Hematopoietic multipotent progenitor cell treated with erythropoietin and hydrocortisone succinate and interleukin-3 and kit ligand, for 6 days (in vitro differentiated cells): ENCODE measurements around the gene ADAP1.
A peak's percentile ranks its signal among the peaks of the same experiment; 100 is the strongest.
"Not testable (repeated sequence)": the region's sequence is repeated elsewhere in the genome, so short reads cannot be mapped to it uniquely, and the experiment has no call there.

Experiments used
- DNase-seq: peaks from one replicate; pipeline ENCODE4 v3.0.0-alpha.2; 2015

Gene ADAP1

DNA sequence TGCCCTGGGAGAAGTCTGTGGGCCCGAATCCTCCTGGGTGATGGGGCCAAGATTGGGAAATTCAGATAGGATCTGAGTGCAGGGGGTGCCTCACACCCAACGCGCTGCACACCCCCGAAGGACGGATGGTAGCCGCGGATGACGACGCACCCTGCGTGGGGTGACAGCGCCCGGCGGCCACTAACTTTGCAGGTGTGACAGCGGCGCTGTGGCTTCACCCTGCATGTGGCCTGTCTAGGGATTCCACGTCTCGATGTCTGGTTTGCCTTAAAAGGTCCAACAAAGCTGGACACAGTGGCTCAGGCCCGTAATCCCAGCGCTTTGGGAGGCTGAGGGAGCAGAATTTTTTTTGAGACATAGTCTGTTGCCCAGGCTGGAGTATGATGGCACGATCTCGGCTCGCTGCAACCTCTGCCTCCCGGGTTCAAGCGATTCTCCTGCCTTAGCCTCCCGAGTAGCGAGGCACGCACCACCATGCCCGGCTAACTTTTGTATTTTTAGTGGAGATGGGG lies 18.6 kb downstream of the ADAP1 start:
- DNase-seq, result no peak

DNA sequence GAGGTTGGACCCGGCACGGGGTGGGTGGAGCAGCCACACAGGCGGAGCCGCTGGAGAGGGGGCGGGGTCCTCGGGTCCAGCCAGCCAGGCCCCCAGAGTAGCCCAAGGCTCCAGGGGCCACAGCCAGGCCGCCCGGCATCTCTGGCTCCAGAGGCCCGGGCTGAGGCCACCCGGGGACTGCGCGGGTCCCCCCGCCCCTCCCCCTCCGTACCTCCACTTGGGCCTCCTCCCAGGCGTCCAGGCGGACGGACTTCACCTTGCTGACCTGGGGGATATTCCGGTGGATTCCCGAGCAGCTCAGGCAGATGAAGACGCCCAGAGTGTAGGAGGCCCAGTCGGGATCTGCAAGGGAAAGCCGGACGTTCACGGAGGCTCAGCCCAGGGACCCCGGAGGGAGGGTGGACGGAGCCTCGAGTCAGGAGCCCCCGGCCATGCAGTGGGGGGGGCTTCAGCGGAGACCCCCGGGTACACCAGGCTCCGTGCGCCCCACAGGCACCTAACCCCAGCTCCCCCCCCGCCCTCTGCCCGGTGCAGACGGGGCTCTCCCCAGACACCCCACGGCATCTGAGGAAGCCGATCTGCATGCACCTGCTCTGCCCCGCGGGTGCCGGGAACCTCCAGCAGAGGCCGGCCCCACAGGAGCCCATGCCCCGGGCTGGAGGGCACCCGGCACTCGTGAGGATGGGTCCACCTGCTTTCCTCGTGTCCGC lies 19.2 kb downstream of the ADAP1 start:
- DNase-seq, result no peak

GRCh38 chr7:934469-935163 lies 19.9 kb downstream of the ADAP1 start:
- no peak for DNase-seq

- no peak for DNase-seq
Observed at GRCh38 chr7:932651-932975, 21.9 kb downstream of the ADAP1 start.

- DNase-seq, result no peak
Observed at GRCh38 chr7:931871-932650, 22.4 kb downstream of the ADAP1 start.

- no peak for DNase-seq
Observed at GRCh38 chr7:930975-931758, 23.3 kb downstream of the ADAP1 start.

DNA sequence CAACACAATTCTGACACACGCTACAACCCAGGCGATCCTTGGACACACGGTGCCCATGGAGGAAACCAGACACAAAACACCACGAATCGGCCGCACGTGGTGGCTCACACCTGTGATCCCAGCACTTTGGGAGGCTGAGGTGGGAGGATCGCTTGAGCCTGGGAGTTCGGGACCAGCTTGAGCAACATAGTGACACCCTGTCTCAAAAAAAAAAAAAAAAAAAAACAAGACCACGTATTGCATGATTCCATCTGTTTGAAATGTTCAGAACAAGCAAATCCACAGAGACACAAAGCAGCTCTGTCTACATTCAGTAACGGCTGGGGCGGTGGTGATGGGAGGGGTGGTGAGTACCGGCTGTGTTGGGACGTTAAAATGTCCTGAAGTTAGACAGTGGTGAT lies 25.2 kb downstream of the ADAP1 start:
- no peak for DNase-seq

DNA sequence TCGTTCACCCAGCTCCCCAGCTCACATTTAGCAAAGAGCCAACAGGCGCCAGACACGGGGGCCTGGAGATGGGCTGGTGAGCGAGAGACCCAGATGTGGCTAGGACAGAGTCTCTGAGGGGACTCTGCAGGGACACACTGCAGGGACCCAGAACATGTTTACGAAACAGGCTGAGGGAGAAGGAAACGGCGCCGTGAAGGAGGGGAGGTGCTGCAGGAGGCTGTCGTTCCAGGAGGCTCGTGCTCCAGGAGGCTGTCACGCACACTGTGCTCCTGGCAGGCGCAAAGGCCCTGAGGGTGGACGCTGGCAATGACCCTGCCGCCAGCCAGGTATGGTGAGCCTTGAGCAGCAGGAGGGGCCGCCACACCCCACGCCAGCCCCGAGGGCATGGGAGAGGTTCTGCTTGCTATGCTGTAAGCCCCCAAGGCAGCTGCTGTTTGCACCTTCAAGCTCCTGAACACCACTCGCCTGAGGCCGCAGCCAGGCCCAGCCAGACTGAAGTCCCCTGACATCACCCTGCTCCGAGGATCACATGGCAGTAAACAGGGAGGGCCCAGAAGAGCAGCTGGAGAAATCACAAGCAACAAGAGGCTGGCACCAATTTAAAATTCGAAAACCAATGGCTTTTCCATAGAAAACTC lies 27.3 kb downstream of the ADAP1 start:
- DNase-seq, result no peak

DNA sequence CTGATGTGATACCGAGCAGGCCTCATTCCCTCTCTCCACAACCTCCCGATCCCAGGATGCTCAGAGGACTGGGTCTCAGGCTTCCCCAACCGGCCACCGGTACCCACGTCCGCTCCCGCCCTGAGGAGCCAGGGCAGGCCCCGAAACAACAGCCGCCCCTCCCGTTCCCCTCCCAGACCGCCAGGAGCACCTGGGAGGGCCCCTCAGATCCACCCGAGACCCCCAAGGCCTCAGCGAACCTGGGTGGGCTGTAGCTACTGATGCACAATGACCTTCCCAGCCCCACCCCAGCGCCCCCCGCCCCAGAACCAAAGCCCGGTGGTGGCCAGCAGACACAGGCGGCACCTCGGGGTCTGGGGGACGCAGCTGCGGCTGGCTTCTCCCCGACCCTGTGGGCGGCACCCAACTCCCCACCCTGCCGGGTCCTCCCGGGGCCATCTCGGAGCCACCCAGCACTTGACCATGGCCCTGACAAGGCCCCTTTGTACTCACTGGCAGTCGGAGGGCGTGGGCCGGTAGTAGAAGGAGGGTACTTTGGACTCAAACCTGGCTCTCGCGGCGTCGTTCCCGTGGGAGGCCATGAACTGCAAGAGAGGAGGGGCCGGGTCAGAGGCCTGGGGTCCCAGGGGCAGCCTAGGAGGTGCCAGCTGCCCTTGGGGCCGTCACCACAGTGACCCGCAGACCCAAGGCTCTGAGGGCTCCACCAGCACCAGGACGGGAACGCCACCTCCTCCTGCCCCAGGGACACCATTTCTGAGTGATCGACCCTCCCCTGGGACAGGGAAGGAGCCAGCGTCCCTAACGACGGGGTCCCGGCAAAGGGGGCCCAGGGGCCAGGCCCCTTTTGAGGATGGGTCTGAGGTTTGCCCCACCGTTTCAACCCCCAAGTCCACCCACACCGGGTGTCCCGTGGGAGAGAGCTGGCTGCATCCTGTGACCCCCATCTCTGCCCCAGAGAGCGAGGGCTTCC lies 28.1 kb downstream of the ADAP1 start:
- no peak for DNase-seq

DNA sequence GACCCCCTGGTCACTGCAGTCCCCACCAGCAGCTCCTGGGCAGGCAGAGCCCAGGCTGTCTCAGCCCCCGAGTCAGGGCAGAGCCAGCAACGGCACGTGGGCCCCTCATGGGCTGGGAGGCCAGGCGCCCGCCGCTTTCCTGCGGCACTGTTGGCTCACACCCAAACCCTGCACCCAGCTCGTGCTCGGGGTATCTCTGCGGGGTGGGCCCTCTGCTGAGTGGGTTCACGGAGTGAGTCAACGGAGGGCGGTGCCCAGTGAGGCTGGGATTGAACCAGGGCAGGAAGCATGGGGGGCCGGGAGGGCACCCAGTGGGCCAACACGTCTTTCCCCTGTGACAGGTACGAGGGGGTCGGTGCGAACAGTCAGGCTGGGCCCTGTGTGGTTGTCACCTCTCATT lies 28.9 kb downstream of the ADAP1 start:
- peak; percentile 91 for DNase-seq

DNA sequence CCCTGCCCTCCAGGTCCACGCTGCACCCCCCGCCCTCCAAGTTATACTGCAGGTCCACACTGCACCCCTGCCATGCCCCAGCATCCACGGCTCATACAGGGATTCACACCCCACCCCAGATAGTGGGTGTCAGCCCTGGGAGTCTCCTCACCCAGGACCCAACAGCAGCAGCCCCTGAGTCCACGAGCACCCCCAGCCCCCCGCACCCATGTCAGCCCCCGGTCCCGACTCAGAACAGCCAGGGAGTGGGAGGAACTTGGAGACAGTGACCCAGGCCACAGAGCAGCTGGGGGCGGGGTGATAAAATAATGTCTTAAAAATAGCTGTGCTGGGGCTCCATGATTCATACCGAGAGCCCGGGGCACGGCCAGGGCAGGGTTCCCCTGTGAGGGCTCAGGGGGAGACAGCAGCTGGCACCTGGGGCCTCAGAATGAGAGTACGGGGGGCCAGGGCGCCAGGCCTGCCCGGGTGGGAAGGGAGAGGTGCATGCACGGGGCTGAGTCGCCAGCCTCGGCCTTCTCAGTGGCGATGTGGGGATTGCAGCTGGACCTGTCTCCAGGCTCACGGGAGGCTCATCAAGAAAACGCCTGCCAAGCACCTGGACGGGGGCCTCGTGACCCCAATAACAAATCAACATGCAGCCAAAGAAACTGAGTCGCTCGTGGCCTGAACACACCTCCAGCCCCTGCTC lies 29.8 kb downstream of the ADAP1 start:
- DNase-seq, result peak; percentile 76

GRCh38 chr7:924042-924441 lies 30.4 kb downstream of the ADAP1 start:
- not testable (repeated sequence) for DNase-seq

DNA sequence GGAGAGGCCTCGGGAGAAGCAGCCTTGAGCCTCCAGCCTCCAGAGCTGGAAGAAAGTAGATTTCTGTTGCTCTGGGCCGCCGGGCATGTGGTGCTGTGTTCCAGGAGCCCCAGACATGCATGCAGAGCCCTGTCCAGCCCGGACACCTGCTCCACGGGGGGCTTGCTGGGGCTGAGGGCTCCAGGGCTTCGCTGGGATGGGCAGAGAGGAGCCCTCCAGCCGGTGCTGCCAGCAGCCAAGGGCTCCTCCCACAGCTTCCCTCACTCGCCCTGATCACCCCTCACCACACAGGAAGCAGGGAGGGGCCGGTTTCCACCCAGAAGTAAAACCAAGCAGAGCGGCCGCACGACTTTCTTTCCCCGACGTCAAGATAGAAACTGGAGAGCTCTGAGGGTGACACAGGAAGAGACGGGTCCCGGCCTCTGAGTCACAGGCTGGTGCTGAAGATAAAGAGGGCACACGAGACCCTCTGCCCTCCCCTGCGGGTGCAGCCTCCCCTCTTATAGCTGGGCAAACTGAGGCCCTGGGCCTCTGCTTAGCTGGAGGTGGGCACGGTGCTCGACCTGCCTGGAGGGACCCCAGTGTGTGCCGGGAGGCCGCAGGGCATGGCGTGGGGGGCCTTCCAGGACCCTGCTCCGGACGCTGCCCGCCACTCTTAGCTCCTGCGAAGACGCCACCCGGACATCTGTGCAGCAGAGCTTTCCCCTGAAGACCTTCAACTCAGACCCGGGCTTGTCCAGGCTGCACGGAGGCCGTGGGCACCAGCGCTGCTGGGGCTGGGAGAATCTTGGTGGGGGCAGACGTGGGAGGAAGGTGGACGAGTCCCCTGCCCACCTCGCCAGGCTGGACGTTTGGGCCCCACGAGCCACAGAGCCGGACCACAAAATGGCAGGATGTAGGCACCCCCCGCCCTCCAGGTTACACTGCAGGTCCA lies 31.1 kb downstream of the ADAP1 start:
- DNase-seq, result peak; percentile 97

DNA sequence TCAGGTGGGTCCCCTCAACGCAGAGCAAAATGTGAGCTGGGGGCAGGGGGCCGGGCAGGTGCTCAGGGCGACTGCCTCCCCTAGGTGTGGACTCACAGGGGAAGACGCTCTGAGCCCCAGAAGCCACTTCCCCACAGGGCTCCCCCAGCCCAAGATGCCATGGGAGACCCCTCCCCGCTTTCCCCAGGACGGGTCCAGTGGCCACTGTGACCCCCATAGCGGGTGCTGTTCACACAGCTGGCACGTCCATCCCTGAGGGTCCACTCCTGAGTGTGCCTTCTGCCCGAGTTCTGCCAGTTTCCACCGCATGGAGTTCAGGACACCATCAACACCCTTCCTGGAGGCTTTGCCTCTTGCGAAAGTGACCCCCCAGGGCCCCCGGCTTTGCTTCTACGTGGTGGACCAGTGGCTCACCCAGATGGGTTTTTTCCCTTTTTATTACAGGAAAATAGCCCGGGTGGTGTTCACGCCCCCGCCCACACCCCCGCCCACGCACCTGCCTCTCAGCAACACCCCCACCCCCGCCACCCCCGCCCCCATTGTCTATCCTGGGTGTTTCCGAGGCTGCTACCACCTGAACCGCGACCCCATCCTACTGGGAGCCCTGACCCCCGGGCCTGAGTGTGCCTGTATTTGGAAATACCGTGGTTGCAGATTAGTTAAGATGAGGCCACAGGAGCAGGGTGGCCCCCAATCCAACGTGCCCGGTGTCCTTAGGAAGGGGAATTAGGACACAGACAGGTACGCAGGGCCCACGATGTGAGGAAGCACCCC lies 32.0 kb downstream of the ADAP1 start:
- no peak for DNase-seq

GRCh38 chr7:921581-922333 lies 32.7 kb downstream of the ADAP1 start:
- peak; percentile 58 for DNase-seq

DNA sequence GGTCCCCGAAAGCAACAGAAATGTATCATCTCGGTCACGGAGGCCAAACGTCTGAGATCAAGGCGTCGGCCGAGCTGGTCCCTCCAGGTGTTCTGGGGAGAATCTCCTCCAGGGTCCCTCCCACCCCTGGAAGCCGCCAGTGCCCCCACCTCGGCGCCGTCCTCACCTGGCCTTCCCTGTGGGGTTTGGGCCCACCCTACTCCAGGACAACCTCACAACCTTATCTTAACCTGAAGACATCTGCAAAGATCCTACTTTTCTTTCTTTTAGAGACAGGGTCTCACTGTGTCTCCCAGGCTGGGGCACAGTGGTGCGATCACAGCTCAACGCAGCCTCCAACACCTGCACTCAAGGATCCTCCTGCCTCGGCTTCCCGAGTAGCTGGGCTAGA lies 33.4 kb downstream of the ADAP1 start:
- no peak for DNase-seq

GRCh38 chr7:920351-921070 lies 34.0 kb downstream of the ADAP1 start:
- DNase-seq, result no peak
